ENCODE measurements around the gene GABPB2. TPM values are rescaled to one million over a fixed set of nuclear protein-coding genes. Genes with fewer than 3 reads are reported as not detected.

Gene GABPB2
- total and polyA plus RNA-seq, 2 of the 13 experiments (the other 11 are each of a cell fraction or from before 2014, with no cell fraction given), result 0.09 TPM; not detected in 1

DNA sequence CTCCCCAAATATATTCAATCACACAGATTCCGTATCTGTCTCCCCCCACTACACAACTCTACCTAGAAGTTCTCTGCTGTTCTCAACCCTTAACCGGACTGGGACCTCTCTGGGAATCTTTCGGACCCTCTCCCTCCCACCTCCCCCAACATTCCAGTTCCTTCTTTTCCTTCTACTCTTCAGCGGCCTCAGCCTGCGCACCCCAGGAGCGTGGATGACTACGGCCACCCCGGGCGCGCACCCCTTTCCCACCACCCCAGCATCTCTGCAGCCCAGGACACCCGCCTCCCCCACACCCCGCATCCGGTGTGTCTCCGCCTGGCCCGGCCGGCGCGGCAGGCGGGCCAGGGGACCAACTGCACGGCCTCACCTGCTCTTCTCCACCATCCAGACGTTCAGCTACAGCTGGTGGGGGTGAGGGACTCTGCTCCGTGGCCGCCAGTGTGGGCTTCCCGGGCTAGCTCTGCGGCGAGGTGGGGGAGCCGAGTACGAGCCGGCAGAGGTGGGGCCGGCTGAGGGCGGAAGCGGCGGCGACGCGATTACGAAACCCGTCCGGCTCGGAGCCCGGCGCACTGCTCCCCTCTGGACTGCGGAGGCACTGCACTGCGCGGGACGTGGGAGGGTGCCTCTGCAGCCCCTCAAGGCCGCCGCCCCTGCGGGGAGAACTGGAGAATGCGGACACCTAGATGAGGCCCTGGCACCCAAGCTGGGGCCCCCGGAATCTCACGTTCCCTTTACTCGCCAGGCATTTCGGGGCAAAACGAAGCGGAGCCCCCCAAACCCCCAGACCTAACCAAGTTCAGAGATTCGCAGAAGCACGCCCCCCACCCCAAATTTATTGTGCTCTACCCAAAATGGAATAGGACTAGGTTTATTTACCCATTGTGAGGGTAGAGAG, 11.2 kb upstream of the GABPB2 start, which contains the start of gene CDC42SE1 (continued):
- TF ChIP-seq ZNF234 (CRISPR knock-in tag; conservative IDR thresholded peaks at IDR 0.05) (no peak), ZNF3 (CRISPR knock-in tag; IDR thresholded peaks at IDR 0.05) (no peak), MIXL1 (CRISPR knock-in tag; IDR thresholded peaks at IDR 0.05) (no peak), SP2 (CRISPR knock-in tag; IDR thresholded peaks at IDR 0.05) (0 out of 2 replicates have a peak, but pooled peaks have one; percentile 16), GATAD1 (CRISPR knock-in tag; IDR thresholded peaks at IDR 0.05) (peak; percentile 79), ZNF20 (CRISPR knock-in tag; IDR thresholded peaks at IDR 0.05) (no peak), RBAK (CRISPR knock-in tag; IDR thresholded peaks at IDR 0.05) (no peak; the same call in 1 of the 2 replicates), TBL1XR1 (IDR thresholded peaks at IDR 0.05; ENCODE audit: borderline replicate concordance, low read length, partially characterized antibody) (no peak), POGZ (CRISPR knock-in tag; IDR thresholded peaks at IDR 0.05) (peak; percentile 74), ZNF782 (CRISPR knock-in tag; IDR thresholded peaks at IDR 0.05; ENCODE audit: borderline replicate concordance) (no peak), RBM22 (optimal IDR thresholded peaks at IDR 0.05; ENCODE audit: low read length) (no peak), NFAT5 (CRISPR knock-in tag; IDR thresholded peaks at IDR 0.05) (no peak), PLRG1 (conservative IDR thresholded peaks at IDR 0.05) (no peak), ZNF775 (CRISPR knock-in tag; IDR thresholded peaks at IDR 0.05; ENCODE audit: borderline replicate concordance) (0 out of 2 replicates have a peak, but pooled peaks have one; percentile 71), KLF9 (CRISPR knock-in tag; IDR thresholded peaks at IDR 0.05; ENCODE audit: low read depth) (no peak), MAFK (conservative IDR thresholded peaks at IDR 0.05 in 1 of 2, IDR thresholded peaks at IDR 0.05 in 1 of 2; ENCODE audit: low read length in 2 of 2) (no peak), EHMT2 (IDR thresholded peaks at IDR 0.05; ENCODE audit: borderline replicate concordance, low read depth, low read length) (no peak)
- TF ChIP-seq, protein P1, sequence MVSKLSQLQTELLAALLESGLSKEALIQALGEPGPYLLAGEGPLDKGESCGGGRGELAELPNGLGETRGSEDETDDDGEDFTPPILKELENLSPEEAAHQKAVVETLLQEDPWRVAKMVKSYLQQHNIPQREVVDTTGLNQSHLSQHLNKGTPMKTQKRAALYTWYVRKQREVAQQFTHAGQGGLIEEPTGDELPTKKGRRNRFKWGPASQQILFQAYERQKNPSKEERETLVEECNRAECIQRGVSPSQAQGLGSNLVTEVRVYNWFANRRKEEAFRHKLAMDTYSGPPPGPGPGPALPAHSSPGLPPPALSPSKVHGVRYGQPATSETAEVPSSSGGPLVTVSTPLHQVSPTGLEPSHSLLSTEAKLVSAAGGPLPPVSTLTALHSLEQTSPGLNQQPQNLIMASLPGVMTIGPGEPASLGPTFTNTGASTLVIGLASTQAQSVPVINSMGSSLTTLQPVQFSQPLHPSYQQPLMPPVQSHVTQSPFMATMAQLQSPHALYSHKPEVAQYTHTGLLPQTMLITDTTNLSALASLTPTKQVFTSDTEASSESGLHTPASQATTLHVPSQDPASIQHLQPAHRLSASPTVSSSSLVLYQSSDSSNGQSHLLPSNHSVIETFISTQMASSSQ (IDR thresholded peaks at IDR 0.05; ENCODE audit: low read depth), result no peak
- TF ChIP-seq, protein P1 (CRISPR knock-in tag; IDR thresholded peaks at IDR 0.05; ENCODE audit: borderline replicate concordance), result peak; percentile 40; the same call in 1 of the 2 replicates
- TF ChIP-seq, protein P2, sequence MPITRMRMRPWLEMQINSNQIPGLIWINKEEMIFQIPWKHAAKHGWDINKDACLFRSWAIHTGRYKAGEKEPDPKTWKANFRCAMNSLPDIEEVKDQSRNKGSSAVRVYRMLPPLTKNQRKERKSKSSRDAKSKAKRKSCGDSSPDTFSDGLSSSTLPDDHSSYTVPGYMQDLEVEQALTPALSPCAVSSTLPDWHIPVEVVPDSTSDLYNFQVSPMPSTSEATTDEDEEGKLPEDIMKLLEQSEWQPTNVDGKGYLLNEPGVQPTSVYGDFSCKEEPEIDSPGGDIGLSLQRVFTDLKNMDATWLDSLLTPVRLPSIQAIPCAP (CRISPR knock-in tag; IDR thresholded peaks at IDR 0.05; ENCODE audit: low read depth), result no peak
